Type B pancreatic cell (in vitro differentiated cells): Measurements from ENCODE around the gene UBAP1. TPM values are rescaled to one million over a fixed set of nuclear protein-coding genes. Genes with fewer than 3 reads are reported as not detected.
"Not testable (repeated sequence)": the region's sequence is repeated elsewhere in the genome, so short reads cannot be mapped to it uniquely, and the experiment has no call there.

Experiments
- DNase-seq: peaks from one replicate; pipeline ENCODE4 v3.0.0; 2021; ENCODE audit warnings: mixed read lengths; ENCODE audit not compliant: unreplicated experiment; ENCODE audit errors: extremely low spot score
- H3K27ac Mint-ChIP-seq: 2 replicates; pipeline ENCODE4 v1.8.0; 2021; ENCODE audit warnings: mild to moderate bottlenecking, mixed read lengths
- H3K27me3 Mint-ChIP-seq: 2 replicates; pipeline ENCODE4 v1.8.0; 2021; ENCODE audit warnings: mixed read lengths
- H3K36me3 Mint-ChIP-seq: 2 replicates; pipeline ENCODE4 v1.8.0; 2021; ENCODE audit warnings: mixed read lengths
- H3K4me1 Mint-ChIP-seq: one replicate; pipeline ENCODE4 v1.8.0; 2021; ENCODE audit warnings: mixed read lengths; ENCODE audit not compliant: unreplicated experiment
- H3K4me3 Mint-ChIP-seq: 2 replicates; pipeline ENCODE4 v1.8.0; 2021; ENCODE audit warnings: mild to moderate bottlenecking, mixed read lengths
- H3K9me3 Mint-ChIP-seq: 2 replicates; pipeline ENCODE4 v1.8.0; 2021; ENCODE audit warnings: mixed read lengths
- CTCF ChIP-seq: fragments of 200-600 bp; sonication (generic); conservative IDR thresholded peaks from 2 replicates; pipeline ENCODE4 v1.5.0; 2021; ENCODE audit warnings: antibody characterized with exemption, mild to moderate bottlenecking
- total RNA-seq: library from RNA; stranded (reverse); gene quantifications from 2 replicates; pipeline ENCODE4 v1.2.1, GENCODE V29; 2021; ENCODE audit warnings: low replicate concordance

The UBAP1 gene
- total RNA-seq, 1 donor from 2014 or later, result 35.9 TPM

- Mint-ChIP-seq H3K36me3 (peaks cover 6% of the 10 kb centered on the region), H3K4me3 (no peak overlapping the region), H3K27me3 (no peaks in the 10 kb centered on the region), H3K4me1 (no peaks in the 10 kb centered on the region), H3K27ac (no peak overlapping the region), H3K9me3 (no peaks in the 10 kb centered on the region)
- TF ChIP-seq CTCF, result no peak
- DNase-seq, result no peak
Measured at GRCh38 chr9:34291023-34291422, 112.2 kb downstream of the UBAP1 start.

- Mint-ChIP-seq H3K4me3 (no peak overlapping the region), H3K9me3 (no peaks in the 10 kb centered on the region), H3K27me3 (no peaks in the 10 kb centered on the region), H3K36me3 (peaks cover 4% of the 10 kb centered on the region), H3K27ac (no peak overlapping the region), H3K4me1 (no peaks in the 10 kb centered on the region)
- TF ChIP-seq CTCF, result no peak
- no peak for DNase-seq
Measured at GRCh38 chr9:34291423-34291822, 112.6 kb downstream of the UBAP1 start.

- no peaks in the 10 kb centered on the region for H3K27me3 Mint-ChIP-seq
- no peak overlapping the region for H3K27ac Mint-ChIP-seq
- no peaks in the 10 kb centered on the region for H3K36me3 Mint-ChIP-seq
- DNase-seq, result no peak
- H3K9me3 Mint-ChIP-seq, result no peaks in the 10 kb centered on the region
- no peak for TF ChIP-seq CTCF
- H3K4me1 Mint-ChIP-seq, result no peaks in the 10 kb centered on the region
- no peak overlapping the region for H3K4me3 Mint-ChIP-seq
Measured at GRCh38 chr9:34292552-34292951, 113.7 kb downstream of the UBAP1 start.

- H3K4me1 Mint-ChIP-seq, H3K36me3 Mint-ChIP-seq, DNase-seq, H3K4me3 Mint-ChIP-seq, H3K9me3 Mint-ChIP-seq, H3K27ac Mint-ChIP-seq, H3K27me3 Mint-ChIP-seq: not testable (repeated sequence)
Measured at GRCh38 chr9:34301064-34301463, 122.2 kb downstream of the UBAP1 start.

Other genes starting within 250 kb of the UBAP1 start
- 50.7 and 55.8 TPM in 2 replicates for gene UBAP2, start 130.2 kb upstream of the UBAP1 start, total RNA-seq
- 42.4 and 45.3 TPM in 2 replicates for gene DCAF12, start 52.3 kb upstream of the UBAP1 start, total RNA-seq
- 3.5 and 9.6 TPM in 2 replicates for gene KIF24, start 150.2 kb downstream of the UBAP1 start, total RNA-seq
- 25.1 and 25.4 TPM in 2 replicates for gene NUDT2, start 150.5 kb downstream of the UBAP1 start, total RNA-seq
- 11.6 and 24.5 TPM in 2 replicates for gene MYORG, start 197.9 kb downstream of the UBAP1 start, total RNA-seq